Progenitor cell of endocrine pancreas (in vitro differentiated cells): ENCODE results near the gene SMIM5. TPM values are rescaled to one million over a fixed set of nuclear protein-coding genes. Genes with fewer than 3 reads are reported as not detected.

ENCODE experiments used
- DNase-seq: peaks from one replicate; pipeline ENCODE4 v3.0.0; 2021; ENCODE audit warnings: low spot score; ENCODE audit not compliant: unreplicated experiment
- H3K27ac Mint-ChIP-seq: 2 replicates; pipeline ENCODE4 v1.8.0; 2021; ENCODE audit warnings: mild to moderate bottlenecking, moderate library complexity, mixed read lengths
- H3K27me3 Mint-ChIP-seq: 2 replicates; pipeline ENCODE4 v1.8.0; 2021; ENCODE audit warnings: mixed read lengths
- H3K36me3 Mint-ChIP-seq: 2 replicates; pipeline ENCODE4 v1.8.0; 2022; ENCODE audit warnings: mixed read lengths; ENCODE audit not compliant: insufficient read depth
- H3K4me1 Mint-ChIP-seq: 2 replicates; pipeline ENCODE4 v1.8.0; 2021; ENCODE audit warnings: low read depth, mixed read lengths
- H3K4me3 Mint-ChIP-seq: 2 replicates; pipeline ENCODE4 v1.8.0; 2021; ENCODE audit warnings: low read depth, mild to moderate bottlenecking, moderate library complexity, mixed read lengths
- H3K9me3 Mint-ChIP-seq: 2 replicates; pipeline ENCODE4 v1.8.0; 2021; ENCODE audit warnings: low read depth, mixed read lengths
- CTCF ChIP-seq: fragments of 200-600 bp; sonication (generic); IDR thresholded peaks from one replicate; pipeline ENCODE4 v1.5.0; 2021; ENCODE audit warnings: antibody characterized with exemption, mild to moderate bottlenecking; ENCODE audit not compliant: unreplicated experiment
- total RNA-seq: library from RNA; stranded (reverse); gene quantifications from 2 replicates; pipeline ENCODE4 v1.2.1, GENCODE V29; 2021

Gene SMIM5
- total RNA-seq, 1 donor from 2014 or later = 4.4 TPM

- Mint-ChIP-seq H3K4me1 (peaks cover 9% of the 10 kb centered on the region), H3K4me3 (peak overlapping the region; percentile 67), H3K36me3 (peaks cover 10% of the 10 kb centered on the region), H3K27ac (peak overlapping the region; percentile 16), H3K9me3 (no peaks in the 10 kb centered on the region), H3K27me3 (no peaks in the 10 kb centered on the region)
- no peak for DNase-seq
- TF ChIP-seq CTCF = no peak
Observed at GRCh38 chr17:75665981-75666380, 32.7 kb downstream of the SMIM5 start.

GRCh38 chr17:75666959-75667790 is 33.9 kb downstream of the SMIM5 start, which contains the start of the genes RECQL5 and SAP30BP:
TSS of gene RECQL5 (minus strand) at chr17:75667154. CDS start at chr17:75666557, 597 bp downstream.
TSS of gene SAP30BP (plus strand) at chr17:75667338. CDS start at chr17:75667373, 35 bp downstream.
- H3K36me3 Mint-ChIP-seq = peaks cover 11% of the 10 kb centered on the region
- DNase-seq = peak; percentile 95
- no peak for TF ChIP-seq CTCF
- no peaks in the 10 kb centered on the region for H3K27me3 Mint-ChIP-seq
- H3K4me3 Mint-ChIP-seq = peak within 1 kb of the TSS; percentile 67
- H3K27ac Mint-ChIP-seq = peak within 1 kb of the TSS; percentile 50
- H3K4me1 Mint-ChIP-seq = peaks cover 9% of the 10 kb centered on the region
- no peaks in the 10 kb centered on the region for H3K9me3 Mint-ChIP-seq

GRCh38 chr17:75667825-75668224 is 34.6 kb downstream of the SMIM5 start:
- Mint-ChIP-seq H3K4me1 (peaks cover 9% of the 10 kb centered on the region), H3K9me3 (no peaks in the 10 kb centered on the region), H3K27me3 (no peaks in the 10 kb centered on the region), H3K36me3 (peaks cover 12% of the 10 kb centered on the region), H3K4me3 (no peak overlapping the region), H3K27ac (no peak overlapping the region)
- TF ChIP-seq CTCF = no peak
- DNase-seq = no peak

- TF ChIP-seq CTCF = no peak
- H3K4me3 Mint-ChIP-seq = no peak overlapping the region
- H3K27me3 Mint-ChIP-seq = no peaks in the 10 kb centered on the region
- no peaks in the 10 kb centered on the region for H3K9me3 Mint-ChIP-seq
- H3K27ac Mint-ChIP-seq = peak overlapping the region; percentile 50
- H3K36me3 Mint-ChIP-seq = peaks cover 14% of the 10 kb centered on the region
- no peak for DNase-seq
- H3K4me1 Mint-ChIP-seq = peaks cover 9% of the 10 kb centered on the region
Observed at GRCh38 chr17:75668489-75668888, 35.3 kb downstream of the SMIM5 start.

- no peaks in the 10 kb centered on the region for H3K27me3 Mint-ChIP-seq
- H3K4me1 Mint-ChIP-seq = peaks cover 8% of the 10 kb centered on the region
- TF ChIP-seq CTCF = no peak
- no peaks in the 10 kb centered on the region for H3K9me3 Mint-ChIP-seq
- H3K27ac Mint-ChIP-seq = no peak overlapping the region
- no peak overlapping the region for H3K4me3 Mint-ChIP-seq
- no peak for DNase-seq
- peaks cover 14% of the 10 kb centered on the region for H3K36me3 Mint-ChIP-seq
Observed at GRCh38 chr17:75670868-75671267, 37.6 kb downstream of the SMIM5 start.
